Small intestine (tissue), 16 donors: Measurements from ENCODE around the gene FBXO3. TPM values are rescaled to one million over a fixed set of nuclear protein-coding genes. Genes with fewer than 3 reads are reported as not detected.
"Not testable (repeated sequence)": the region's sequence is repeated elsewhere in the genome, so short reads cannot be mapped to it uniquely, and the experiment has no call there.

Source experiments
- DNase-seq, 2 donors: peaks; one replicate each; pipeline versions ENCODE4 v3.0.0 to v3.0.0-alpha.2; 2013
- FAIRE-seq: peaks from 2 replicates; lab custom pipeline; 2012; peaks lifted over from hg19 to GRCh38; lab: Jason Lieb, UNC
- H3K27ac ChIP-seq, 3 donors: one replicate each; pipeline ENCODE4 v1.5.1; 2013; ENCODE audit warnings: low read length in 2 of 3, mild to moderate bottlenecking in 2 of 3, control low read depth in 1 of 3, inconsistent platforms in 1 of 3, low read depth in 1 of 3, moderate library complexity in 1 of 3
- H3K27me3 ChIP-seq, 3 donors: one replicate each; pipeline ENCODE4 v1.6.1; 2013; ENCODE audit warnings: low read length in 3 of 3, inconsistent platforms in 1 of 3; ENCODE audit not compliant: control insufficient read depth in 3 of 3, insufficient read depth in 3 of 3
- H3K36me3 ChIP-seq, 3 donors: one replicate each; pipeline ENCODE4 v1.6.1; 2013; ENCODE audit warnings: low read length in 3 of 3, inconsistent platforms in 1 of 3, low read depth in 1 of 3, mild to moderate bottlenecking in 1 of 3, moderate library complexity in 1 of 3; ENCODE audit not compliant: control insufficient read depth in 3 of 3, insufficient read depth in 2 of 3
- H3K4me1 ChIP-seq, 3 donors: one replicate each; pipeline ENCODE4 v1.6.1; 2013; ENCODE audit warnings: low read length in 2 of 3, inconsistent platforms in 1 of 3, low read depth in 1 of 3, mild to moderate bottlenecking in 1 of 3, moderate library complexity in 1 of 3; ENCODE audit not compliant: control insufficient read depth in 3 of 3, insufficient read depth in 2 of 3
- H3K4me3 ChIP-seq, 3 donors: one replicate each; pipeline ENCODE4 v1.5.1; 2013; ENCODE audit warnings: low read length in 3 of 3, control low read depth in 1 of 3, inconsistent platforms in 1 of 3, low read depth in 1 of 3, mild to moderate bottlenecking in 1 of 3, moderate library complexity in 1 of 3
- H3K9me3 ChIP-seq, 2 donors: one replicate each; pipeline ENCODE4 v1.6.1; 2013; ENCODE audit warnings: low read depth in 1 of 2, low read length in 1 of 2; ENCODE audit not compliant: control insufficient read depth in 2 of 2, insufficient read depth in 1 of 2
- WGBS, 3 donors: extraction: QIAGEN DNeasy Blood & Tissue Kit; methylation state at CpG; one replicate each; pipeline ENCODE4 v1.1.7; 2013; 5-methylcytosine and 5-hydroxymethylcytosine counted together
- long read RNA-seq, 10 donors: transcript quantifications; one replicate each; lab custom pipeline, GENCODE V29; 2026
- polyA plus RNA-seq, 4 donors: library from polyadenylated mRNA; stranded (reverse) in 3 of 4; unstranded in 1 of 4; fragments of 200-250 nt in 3 of 4; fragments of 120-200 nt in 1 of 4; gene quantifications; one replicate each; pipeline versions ENCODE4 v1.2.1 to v1.2.3, GENCODE V29; 2013
- donor health status: healthy with polysubstance abuse.
- donor health status: control.
- donor health status: control.
- donor health status: Bipolar disorder and iron deficiency.
- donor health status: healthy.

FBXO3 gene
- 10 to 100 TPM; 19.5 to 35.5 (median 22.3) TPM for polyA plus RNA-seq
- long read RNA-seq, donor 1, transcript FBXO3-201 (11 exons, 2,397 nt), result major isoform, 5 of 6 reads
- long read RNA-seq, donor 1, partial matches to known transcripts, result 0 of 6 reads
- long read RNA-seq, donor 1, other reads (novel, unspliced or antisense), result 0 of 6 reads
- long read RNA-seq, donor 2, partial matches to known transcripts, result 0 of 4 reads
- long read RNA-seq, donor 2, other reads (novel, unspliced or antisense), result 0 of 4 reads
- long read RNA-seq, donor 3, partial matches to known transcripts, result 0 of 3 reads
- long read RNA-seq, donor 3, other reads (novel, unspliced or antisense), result 0 of 3 reads
- long read RNA-seq, donor 4, result 0 reads
- long read RNA-seq, donor 5, result 0 reads
- long read RNA-seq, donor 6, result 0 reads
- long read RNA-seq, donor 7, result 0 reads
- long read RNA-seq, donor 8, partial matches to known transcripts, result 0 of 1 reads
- long read RNA-seq, donor 8, other reads (novel, unspliced or antisense), result 0 of 1 reads
- long read RNA-seq, donor 9, partial matches to known transcripts, result 0 of 1 reads
- long read RNA-seq, donor 9, other reads (novel, unspliced or antisense), result 0 of 1 reads
- long read RNA-seq, donor 10, transcript FBXO3-201 (11 exons, 2,397 nt), result major isoform, 8 of 9 reads
- long read RNA-seq, donor 10, partial matches to known transcripts, result 0 of 9 reads
- long read RNA-seq, donor 10, other reads (novel, unspliced or antisense), result 0 of 9 reads

GRCh38 chr11:33773987-33774735, at the start of gene FBXO3:
TSS of gene FBXO3 (minus strand) at chr11:33774520. CDS start at chr11:33774497, 23 bp downstream.
- Histone ChIP-seq H3K9me3 (no peaks in the 10 kb centered on the region), H3K4me1 (peaks cover 5 to 15% (median 12%) of the 10 kb centered on the region in 3 donors), H3K27ac (peak within 1 kb of the TSS; percentile 44 to 83 (median 51)), H3K36me3 (peaks cover 0 to 5% (median 2%) of the 10 kb centered on the region in 3 donors), H3K4me3 (peak within 1 kb of the TSS; percentile 69 to 98 (median 96)), H3K27me3 (peaks cover 0 to 44% (median 0%) of the 10 kb centered on the region in 3 donors)
- WGBS, 3 donors, result 0% methylated on average over 55 to 64 of the region's 64 CpGs
- FAIRE-seq (no peak), DNase-seq (peak; percentile 85 to 88)

DNA sequence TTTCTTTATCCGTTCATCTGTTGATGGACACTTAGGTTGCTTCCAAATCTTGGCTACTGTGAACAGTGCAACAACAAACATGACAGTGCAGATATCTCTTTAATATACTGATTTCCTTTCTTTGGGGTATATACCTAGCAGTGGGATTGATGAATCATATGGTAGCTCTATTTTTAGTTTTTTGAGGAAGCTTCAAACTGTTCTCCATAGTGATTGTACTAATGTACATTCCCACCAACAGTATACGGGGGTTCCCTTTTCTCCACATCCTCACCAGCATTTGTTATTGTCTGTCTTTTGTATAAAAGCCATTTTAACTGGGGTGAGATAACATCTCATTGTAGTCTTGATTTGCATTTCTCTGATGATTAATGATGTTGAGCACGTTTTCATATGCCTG, 48.7 kb upstream of the FBXO3 start:
- WGBS, 3 donors, result 29 to 53% (median 51%) methylated on average over 3 of the region's 3 CpGs

GRCh38 chr11:33819278-33820035, 45.1 kb upstream of the FBXO3 start:
- H3K27ac ChIP-seq, result no peak overlapping the region
- DNase-seq (no peak), FAIRE-seq (no peak)
- no peaks in the 10 kb centered on the region for H3K4me1 ChIP-seq
- H3K9me3 ChIP-seq, result no peaks in the 10 kb centered on the region
- no peaks in the 10 kb centered on the region for H3K36me3 ChIP-seq
- H3K27me3 ChIP-seq, result peaks cover 0 to 42% (median 4%) of the 10 kb centered on the region in 3 donors
- 51 to 66% (median 57%) methylated on average over 16 of the region's 16 CpGs for WGBS, 3 donors
- no peak overlapping the region for H3K4me3 ChIP-seq

More for the DNA sequence above, 48.7 kb upstream of the FBXO3 start:
- not testable (repeated sequence) for H3K9me3 ChIP-seq, H3K36me3 ChIP-seq, FAIRE-seq, H3K4me3 ChIP-seq, DNase-seq, H3K27ac ChIP-seq, H3K4me1 ChIP-seq
- H3K27me3 ChIP-seq, result peaks cover 0 to 48% (median 4%) of the 10 kb centered on the region in 3 donors

GRCh38 chr11:33808228-33808828, 34.0 kb upstream of the FBXO3 start:
- Histone ChIP-seq H3K27me3 (peaks cover 0 to 4% (median 0%) of the 10 kb centered on the region in 3 donors), H3K4me1 (no peaks in the 10 kb centered on the region), H3K36me3 (no peaks in the 10 kb centered on the region), H3K27ac (no peak overlapping the region), H3K9me3 (no peaks in the 10 kb centered on the region), H3K4me3 (no peak overlapping the region)
- no peak for FAIRE-seq
- DNase-seq, result peak; percentile 65 to 83
- 24 to 29% (median 27%) methylated on average over 12 of the region's 12 CpGs for WGBS, 3 donors

GRCh38 chr11:33804471-33804870, 30.2 kb upstream of the FBXO3 start:
- FAIRE-seq, result no peak
- H3K4me3 ChIP-seq, result no peak overlapping the region
- H3K27ac ChIP-seq, result no peak overlapping the region
- WGBS, 3 donors, result 50 to 60% (median 59%) methylated on average over 2 of the region's 2 CpGs
- H3K27me3 ChIP-seq, result peaks cover 0 to 20% (median 6%) of the 10 kb centered on the region in 3 donors
- H3K9me3 ChIP-seq, result no peaks in the 10 kb centered on the region
- H3K4me1 ChIP-seq, result peaks cover 0 to 11% (median 4%) of the 10 kb centered on the region in 3 donors
- DNase-seq, result no peak
- H3K36me3 ChIP-seq, result no peaks in the 10 kb centered on the region

- peaks cover 0 to 20% (median 6%) of the 10 kb centered on the region in 3 donors for H3K27me3 ChIP-seq
- H3K4me1 ChIP-seq, result peaks cover 0 to 11% (median 4%) of the 10 kb centered on the region in 3 donors
- H3K4me3 ChIP-seq, result peak overlapping the region in 1 of 3 donors; percentile 18
- H3K36me3 ChIP-seq, result no peaks in the 10 kb centered on the region
- DNase-seq (peak; percentile 54 to 75), FAIRE-seq (no peak)
- no peaks in the 10 kb centered on the region for H3K9me3 ChIP-seq
- 3 to 4% (median 3%) methylated on average over 18 of the region's 18 CpGs for WGBS, 3 donors
- no peak overlapping the region for H3K27ac ChIP-seq
These were observed 28.1 kb upstream of the FBXO3 start for GRCh38 chr11:33802194-33802950.

DNA sequence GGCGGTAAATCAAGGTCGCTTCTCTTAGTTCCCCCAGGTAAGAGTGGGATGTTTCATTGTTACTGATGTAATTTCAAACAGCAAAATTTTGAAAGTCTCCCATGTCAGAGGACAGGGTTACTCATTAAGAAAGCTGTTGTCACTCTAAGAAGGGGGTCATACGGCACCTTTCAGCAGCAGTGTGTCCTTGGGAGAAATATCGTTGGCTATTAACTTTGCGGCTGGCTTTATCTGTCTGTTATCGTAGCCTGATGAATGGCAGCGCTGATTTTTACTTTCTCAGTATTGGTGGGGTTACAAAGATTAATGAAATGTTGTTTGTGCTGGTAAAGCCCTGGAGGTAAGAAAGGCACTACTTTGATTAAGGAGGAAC, 27.5 kb upstream of the FBXO3 start:
- Histone ChIP-seq H3K36me3 (no peaks in the 10 kb centered on the region), H3K27ac (no peak overlapping the region), H3K4me1 (peaks cover 0 to 11% (median 4%) of the 10 kb centered on the region in 3 donors), H3K27me3 (peaks cover 0 to 19% (median 6%) of the 10 kb centered on the region in 3 donors), H3K9me3 (no peaks in the 10 kb centered on the region), H3K4me3 (peak overlapping the region in 1 of 3 donors; percentile 18)
- FAIRE-seq, result no peak
- DNase-seq, result peak in 1 of 2 donors; percentile 24
- WGBS, 3 donors, result 6 to 28% (median 9%) methylated on average over 7 of the region's 7 CpGs
